Measurements from ENCODE around the gene CAMKK1.

GRCh38 chr17:3866276-3866675 lies 26.6 kb downstream of the CAMKK1 start:
- TF ChIP-seq EZH2 (IDR thresholded peaks at IDR 0.05) (no peak), POLR2AphosphoS5 (IDR thresholded peaks at IDR 0.05; ENCODE audit: borderline replicate concordance, low read depth, low read length) (no peak), FOXP2 (optimal IDR thresholded peaks at IDR 0.05; ENCODE audit: control extremely low read depth, extremely low read length, insufficient read depth) (no peak)

Data from SK-N-MC (cell line).